H1 (cell line): ENCODE data around the gene JPH3. TPM values are rescaled to one million over a fixed set of nuclear protein-coding genes. Genes with fewer than 3 reads are reported as not detected.

Source experiments
- CTCF ChIA-PET: fragments of 300-600 bp; sonication (Branson Sonifier 250); formaldehyde crosslinking; loops from one replicate; lab custom pipeline; 2021; ENCODE audit not compliant: partially characterized antibody; lab: Charles Lee
- POLR2A ChIA-PET: fragments of 300-600 bp; sonication (Branson Sonifier 250); formaldehyde crosslinking; loops from one replicate; lab custom pipeline; 2021; ENCODE audit warnings: inconsistent platforms; ENCODE audit not compliant: partially characterized antibody; lab: Charles Lee
- DNase-seq, 2 experiments: peaks; one replicate each; pipeline versions ENCODE4 v3.0.0 to v3.0.0-alpha.2; 2010 to 2022; ENCODE audit warnings: low spot score in 2 of 2, low read depth in 1 of 2, mixed read lengths in 1 of 2
- FAIRE-seq: peaks from 2 replicates; lab custom pipeline; 2011; peaks lifted over from hg19 to GRCh38; lab: Jason Lieb, UNC
- H2AFZ ChIP-seq: 2 replicates; pipeline ENCODE4 v1.8.1; 2012; ENCODE audit warnings: low read length, inconsistent platforms
- H2AK5ac ChIP-seq: 2 replicates; pipeline ENCODE4 v1.6.1; 2013; ENCODE audit warnings: low read depth, low read length
- H2BK120ac ChIP-seq: replicated peaks from 2 replicates; pipeline ENCODE3; 2013; ENCODE audit warnings: low read depth, low read length, inconsistent platforms
- H2BK12ac ChIP-seq: 2 replicates; pipeline ENCODE4 v1.6.1; 2013; ENCODE audit warnings: low read depth, low read length
- H2BK15ac ChIP-seq: 2 replicates; pipeline ENCODE4 v1.6.1; 2013; ENCODE audit warnings: low read length
- H2BK20ac ChIP-seq: 2 replicates; pipeline ENCODE4 v1.6.1; 2013; ENCODE audit warnings: low read length
- H2BK5ac ChIP-seq: 2 replicates; pipeline ENCODE4 v1.6.1; 2013; ENCODE audit warnings: low read depth, low read length
- H3K14ac ChIP-seq: 2 replicates; pipeline ENCODE4 v1.6.1; 2013; ENCODE audit warnings: inconsistent platforms; ENCODE audit not compliant: insufficient read length
- H3K18ac ChIP-seq: 2 replicates; pipeline ENCODE4 v1.6.1; 2013; ENCODE audit warnings: low read length; ENCODE audit errors: extremely low read depth
- H3K23ac ChIP-seq: 2 replicates; pipeline ENCODE4 v1.6.1; 2013; ENCODE audit warnings: inconsistent platforms; ENCODE audit not compliant: insufficient read length
- H3K23me2 ChIP-seq: 2 replicates; pipeline ENCODE4 v1.6.1; 2013; ENCODE audit warnings: low read depth, low read length
- H3K27ac ChIP-seq: 2 replicates; pipeline ENCODE4 v1.6.1; 2011; ENCODE audit warnings: low read depth, low read length, inconsistent platforms
- H3K27me3 ChIP-seq, 4 experiments: replicated peaks in 1 of 4; 1 replicate in 1 of 4; 2 replicates in 3 of 4; pipeline versions ENCODE4 v1.6.1 to v1.8.1; 2011 to 2013; ENCODE audit warnings: low read length in 3 of 4, mild to moderate bottlenecking in 3 of 4, inconsistent platforms in 2 of 4, mixed read lengths in 2 of 4, moderate library complexity in 1 of 4; ENCODE audit not compliant: control insufficient read depth in 3 of 4, insufficient read depth in 3 of 4; ENCODE audit errors: extremely low read depth in 1 of 4
- H3K36me3 ChIP-seq, 4 experiments: 2 replicates each; pipeline versions ENCODE4 v1.6.1 to v1.8.1; 2011 to 2013; ENCODE audit warnings: mild to moderate bottlenecking in 4 of 4, low read length in 3 of 4, moderate library complexity in 2 of 4, control low read depth in 1 of 4, inconsistent platforms in 1 of 4; ENCODE audit not compliant: insufficient read depth in 4 of 4, control insufficient read depth in 2 of 4
- H3K4ac ChIP-seq: replicated peaks from 2 replicates; pipeline ENCODE3; 2013; ENCODE audit warnings: low read length, low read depth, mixed read lengths, inconsistent platforms; ENCODE audit not compliant: insufficient read length
- H3K4me1 ChIP-seq, 4 experiments: replicated peaks in 1 of 4; 1 replicate in 1 of 4; 2 replicates in 3 of 4; pipeline versions ENCODE4 v1.6.1 to v1.8.1; 2011 to 2013; ENCODE audit warnings: low read length in 3 of 4, inconsistent platforms in 2 of 4, mixed read lengths in 1 of 4; ENCODE audit not compliant: insufficient read depth in 4 of 4, control insufficient read depth in 3 of 4
- H3K4me2 ChIP-seq, 2 experiments: 2 replicates each; pipeline versions ENCODE4 v1.6.1 to v1.8.1; 2011 to 2013; ENCODE audit warnings: low read depth in 2 of 2, low read length in 2 of 2, control low read depth in 1 of 2, inconsistent platforms in 1 of 2, mild to moderate bottlenecking in 1 of 2; ENCODE audit not compliant: insufficient read depth in 1 of 2
- H3K4me3 ChIP-seq, 4 experiments: fragments of 200-600, 300-600 bp in 1 of 4; sonication (generic), shearing (Covaris generic), sonication (Bioruptor Twin) in 1 of 4; 2 replicates each; pipeline versions ENCODE4 v1.5.1 to v1.8.1; 2011 to 2016; ENCODE audit warnings: low read length in 4 of 4, low read depth in 3 of 4, control low read depth in 2 of 4, inconsistent platforms in 2 of 4, mild to moderate bottlenecking in 2 of 4, mixed read lengths in 1 of 4, moderate library complexity in 1 of 4; ENCODE audit not compliant: insufficient read depth in 2 of 4; ENCODE audit errors: extremely low read depth in 1 of 4
- H3K56ac ChIP-seq: replicated peaks from 2 replicates; pipeline ENCODE3; 2013; ENCODE audit warnings: low read depth, mild to moderate bottlenecking, mixed read lengths, low read length, inconsistent platforms; ENCODE audit not compliant: insufficient read length
- H3K79me1 ChIP-seq: 2 replicates; pipeline ENCODE4 v1.6.1; 2013; ENCODE audit warnings: low read depth, low read length, control low read depth
- H3K79me2 ChIP-seq, 2 experiments: 2 replicates each; pipeline versions ENCODE4 v1.6.1 to v1.8.1; 2012 to 2013; ENCODE audit warnings: low read length in 2 of 2, mild to moderate bottlenecking in 2 of 2, inconsistent platforms in 1 of 2; ENCODE audit not compliant: insufficient read depth in 2 of 2, control insufficient read depth in 1 of 2
- H3K9ac ChIP-seq, 4 experiments: replicated peaks in 1 of 4; 1 replicate in 1 of 4; 2 replicates in 3 of 4; pipeline versions ENCODE4 v1.6.1 to v1.8.1; 2011 to 2013; ENCODE audit warnings: low read depth in 3 of 4, low read length in 3 of 4, control low read depth in 2 of 4, mild to moderate bottlenecking in 2 of 4, moderate library complexity in 2 of 4, inconsistent platforms in 1 of 4; ENCODE audit errors: extremely low read depth in 1 of 4
- H3K9me3 ChIP-seq, 2 experiments: 2 replicates each; pipeline versions ENCODE4 v1.6.1 to v1.8.1; 2012 to 2013; ENCODE audit warnings: mild to moderate bottlenecking in 2 of 2, moderate library complexity in 2 of 2, control low read depth in 1 of 2, inconsistent platforms in 1 of 2, low read depth in 1 of 2, low read length in 1 of 2, mixed read lengths in 1 of 2; ENCODE audit not compliant: insufficient read depth in 2 of 2
- H4K20me1 ChIP-seq, 2 experiments: replicated peaks in 1 of 2; 2 replicates each; pipeline versions ENCODE3 to v1.8.1; 2011 to 2013; ENCODE audit warnings: inconsistent platforms in 2 of 2, low read length in 2 of 2, mild to moderate bottlenecking in 1 of 2; ENCODE audit not compliant: insufficient read depth in 2 of 2, control insufficient read depth in 1 of 2
- H4K5ac ChIP-seq: 2 replicates; pipeline ENCODE4 v1.6.1; 2013; ENCODE audit warnings: low read length, low read depth, mixed read lengths, inconsistent platforms; ENCODE audit not compliant: insufficient read length
- H4K8ac ChIP-seq: 2 replicates; pipeline ENCODE4 v1.8.0; 2013; ENCODE audit warnings: mild to moderate bottlenecking, moderate library complexity, low read length, inconsistent platforms; ENCODE audit not compliant: insufficient read depth; ENCODE audit errors: extremely low read depth
- H4K91ac ChIP-seq: replicated peaks from 2 replicates; pipeline ENCODE3; 2013; ENCODE audit warnings: low read length, mixed read lengths, inconsistent platforms; ENCODE audit not compliant: insufficient read length
- ATF3 ChIP-seq: IDR thresholded peaks from 2 replicates; pipeline ENCODE4 v1.6.1; 2011; ENCODE audit warnings: low read depth, mild to moderate bottlenecking, low read length; ENCODE audit not compliant: insufficient read depth
- POLR2AphosphoS5 ChIP-seq: IDR thresholded peaks from 2 replicates; pipeline ENCODE4 v1.6.1; 2011; ENCODE audit warnings: low read depth, low read length
- WGBS, 2 experiments: shearing (Covaris generic) in 1 of 2; methylation state at CpG; one replicate each; pipeline versions ENCODE4 v1.1.6 to v1.1.7; 2013 to 2015; ENCODE audit warnings: low lambda C conversion rate in 2 of 2, mixed read lengths in 2 of 2, inconsistent platforms in 1 of 2, low coverage in 1 of 2, missing lambda C conversion rate in 1 of 2; ENCODE audit not compliant: insufficient replicate concordance in 2 of 2, insufficient coverage in 1 of 2, insufficient read length in 1 of 2; ENCODE audit errors: extremely low coverage in 1 of 2, missing lambda C conversion rate in 1 of 2; 5-methylcytosine and 5-hydroxymethylcytosine counted together
- polyA plus RNA-seq, 7 experiments: library from polyadenylated mRNA; depleted of rRNA in 3 of 7; stranded (reverse) in 5 of 7; unstranded in 2 of 7; fragments of >200 nt in 5 of 7; fragments of 200-250 nt in 2 of 7; gene quantifications; 1 replicate in 5 of 7; 2 replicates in 1 of 7; 4 replicates in 1 of 7; pipeline versions ENCODE4 v1.2.1 to v1.2.3, GENCODE V29; 2011 to 2013; ENCODE audit warnings: missing spikeins in 2 of 7, mixed read lengths in 2 of 7
- total RNA-seq: library from RNA; stranded (reverse); fragmentation: NEBNext Ultra II Directional; extraction: Animal tissue kit (Norgen Biotek cat#: 25700); gene quantifications from 2 replicates; pipeline ENCODE4 v1.2.1, GENCODE V29; 2021

JPH3 gene
- total and polyA plus RNA-seq, 2 of the 8 experiments (the other 6 are each of a cell fraction or from before 2014, with no cell fraction given): 10.3 to 28.3 TPM

- ChIA-PET CTCF (interaction anchor here (0.6 to 13.0 kb wide), 44 partner anchors 8 to 1720 kb away, joined by 3 to 169 read pairs (median 7); no protein-coding TSS in a partner anchor), POLR2A (interaction anchor here (0.8 to 1.3 kb wide), 4 partner anchors 13 to 301 kb away, joined by 3 read pairs; no protein-coding TSS in a partner anchor)
- Histone ChIP-seq H2BK120ac (no peak overlapping the region), H2BK12ac (no peak overlapping the region), H3K4me1 (peaks cover 3 to 21% (median 13%) of the 10 kb centered on the region in 4 experiments), H3K23ac (no peak overlapping the region), H3K4ac (no peak overlapping the region), H3K9me3 (no peaks in the 10 kb centered on the region), H3K9ac (no peak overlapping the region), H3K36me3 (no peaks in the 10 kb centered on the region), H4K20me1 (no peaks in the 10 kb centered on the region), H2BK5ac (no peak overlapping the region), H3K23me2 (no peaks in the 10 kb centered on the region), H3K56ac (no peak overlapping the region), H4K8ac (no peak overlapping the region), H3K4me2 (no peak overlapping the region), H3K27me3 (no peaks in the 10 kb centered on the region), H3K4me3 (no peak overlapping the region), H3K79me2 (no peaks in the 10 kb centered on the region), H4K91ac (no peak overlapping the region), H2AK5ac (no peak overlapping the region), H2AFZ (no peak overlapping the region), H3K27ac (no peak overlapping the region), H2BK15ac (peak overlapping the region; percentile 61; the same call in 1 of the 2 replicates), H3K18ac (no peak overlapping the region), H3K79me1 (no peaks in the 10 kb centered on the region), H2BK20ac (no peak overlapping the region), H3K14ac (no peak overlapping the region), H4K5ac (no peak overlapping the region)
- FAIRE-seq (no peak), DNase-seq (no peak)
- 88% methylated on average over 11 of the region's 11 CpGs; no CpG with 5 or more reads in 1 of the 2 experiments for WGBS, 2 experiments
- no peak for TF ChIP-seq POLR2AphosphoS5
- no peak for TF ChIP-seq ATF3
Observed at GRCh38 chr16:87571868-87572244, 30.5 kb upstream of the JPH3 start.
